GM18519 (cell line): Measurements from ENCODE around the gene ANO6.
"Not testable (repeated sequence)": the region's sequence is repeated elsewhere in the genome, so short reads cannot be mapped to it uniquely, and the experiment has no call there.

ENCODE experiments used
- ATAC-seq: cut with Tn5 transposase; IDR thresholded peaks from one replicate; pipeline ENCODE4 v1.9.1; 2021; ENCODE audit warnings: mild to moderate bottlenecking, moderate library complexity; ENCODE audit not compliant: unreplicated experiment, low FRiP score

The ANO6 gene

GRCh38 chr12:45234139-45234865 is 18.4 kb downstream of the ANO6 start:
- ATAC-seq: peak; percentile 42

- peak; percentile 36 for ATAC-seq
Observed at GRCh38 chr12:45235087-45236025, 19.5 kb downstream of the ANO6 start.

GRCh38 chr12:45236383-45236782 is 20.5 kb downstream of the ANO6 start:
- not testable (repeated sequence) for ATAC-seq

- ATAC-seq: no peak
Observed at GRCh38 chr12:45242180-45242579, 26.3 kb downstream of the ANO6 start.

GRCh38 chr12:45243963-45244362 is 28.1 kb downstream of the ANO6 start:
- peak; percentile 34 for ATAC-seq

GRCh38 chr12:45244561-45245343 is 28.9 kb downstream of the ANO6 start:
- peak; percentile 69 for ATAC-seq

GRCh38 chr12:45246236-45246635 is 30.3 kb downstream of the ANO6 start:
- no peak for ATAC-seq

GRCh38 chr12:45247589-45247988 is 31.7 kb downstream of the ANO6 start:
- no peak for ATAC-seq

- no peak for ATAC-seq
Observed at GRCh38 chr12:45248095-45248494, 32.2 kb downstream of the ANO6 start.

GRCh38 chr12:45254254-45254653 is 38.4 kb downstream of the ANO6 start:
- no peak for ATAC-seq

- ATAC-seq: no peak
Observed at GRCh38 chr12:45256721-45257120, 40.8 kb downstream of the ANO6 start.

- ATAC-seq: peak; percentile 65
Observed at GRCh38 chr12:45257185-45257930, 41.5 kb downstream of the ANO6 start.

- ATAC-seq: no peak
Observed at GRCh38 chr12:45259675-45260074, 43.8 kb downstream of the ANO6 start.

- no peak for ATAC-seq
Observed at GRCh38 chr12:45260104-45260815, 44.4 kb downstream of the ANO6 start.

- no peak for ATAC-seq
Observed at GRCh38 chr12:45260854-45261253, 45.0 kb downstream of the ANO6 start.

GRCh38 chr12:45262185-45262584 is 46.3 kb downstream of the ANO6 start:
- ATAC-seq: not testable (repeated sequence)

- ATAC-seq: no peak
Observed at GRCh38 chr12:45263587-45263986, 47.7 kb downstream of the ANO6 start.

GRCh38 chr12:45268672-45269411 is 52.9 kb downstream of the ANO6 start:
- ATAC-seq: peak; percentile 66

- ATAC-seq: no peak
Observed at GRCh38 chr12:45269412-45269751, 53.5 kb downstream of the ANO6 start.
